GM20431 (cell line): ENCODE data around the gene FOXD4L6.
"Not testable (repeated sequence)": the region's sequence is repeated elsewhere in the genome, so short reads cannot be mapped to it uniquely, and the experiment has no call there.

Experiments
- in situ Hi-C: fragments of 300-500 bp; cut with MseI, MboI; formaldehyde crosslinking; loops from one replicate; pipeline ENCODE4 v1.15.0; 2020; ENCODE audit warnings: low sequenced_read_pairs; ENCODE audit not compliant: unreplicated experiment

The FOXD4L6 gene

GRCh38 chr9:41128581-41128980, at the start of gene FOXD4L6:
TSS of gene FOXD4L6 (minus strand) at chr9:41128681. CDS start at chr9:41128383, 298 bp downstream.
- in situ Hi-C loops, result not testable (repeated sequence)

GRCh38 chr9:41174994-41175393, 46.5 kb upstream of the FOXD4L6 start:
- in situ Hi-C loops, result not testable (repeated sequence)

GRCh38 chr9:41150116-41150515, 21.6 kb upstream of the FOXD4L6 start:
- in situ Hi-C loops, result not testable (repeated sequence)

- in situ Hi-C loops, result not testable (repeated sequence)
Measured at GRCh38 chr9:41141878-41142277, 13.4 kb upstream of the FOXD4L6 start.

GRCh38 chr9:41126746-41127446, 1.6 kb downstream of the FOXD4L6 start:
- in situ Hi-C loops, result not testable (repeated sequence)

GRCh38 chr9:41125936-41126335, 2.5 kb downstream of the FOXD4L6 start:
- in situ Hi-C loops, result not testable (repeated sequence)

- in situ Hi-C loops, result not testable (repeated sequence)
Measured at GRCh38 chr9:41125109-41125658, 3.3 kb downstream of the FOXD4L6 start.

GRCh38 chr9:41124250-41125108, 4.0 kb downstream of the FOXD4L6 start:
- in situ Hi-C loops, result not testable (repeated sequence)

- in situ Hi-C loops, result not testable (repeated sequence)
Measured at GRCh38 chr9:41123812-41124211, 4.7 kb downstream of the FOXD4L6 start.

- in situ Hi-C loops, result not testable (repeated sequence)
Measured at GRCh38 chr9:41123396-41123795, 5.1 kb downstream of the FOXD4L6 start.

- in situ Hi-C loops, result not testable (repeated sequence)
Measured at GRCh38 chr9:41120696-41121095, 7.8 kb downstream of the FOXD4L6 start.

GRCh38 chr9:41119719-41120118, 8.8 kb downstream of the FOXD4L6 start:
- in situ Hi-C loops, result not testable (repeated sequence)

GRCh38 chr9:41119311-41119710, 9.2 kb downstream of the FOXD4L6 start:
- in situ Hi-C loops, result not testable (repeated sequence)

- in situ Hi-C loops, result not testable (repeated sequence)
Measured at GRCh38 chr9:41113348-41113747, 15.1 kb downstream of the FOXD4L6 start.

- in situ Hi-C loops, result not testable (repeated sequence)
Measured at GRCh38 chr9:41111414-41111813, 17.1 kb downstream of the FOXD4L6 start.

GRCh38 chr9:41110913-41111312, 17.6 kb downstream of the FOXD4L6 start:
- in situ Hi-C loops, result not testable (repeated sequence)

GRCh38 chr9:41109253-41109652, 19.2 kb downstream of the FOXD4L6 start:
- in situ Hi-C loops, result not testable (repeated sequence)

GRCh38 chr9:41108816-41109215, 19.7 kb downstream of the FOXD4L6 start:
- in situ Hi-C loops, result not testable (repeated sequence)

- in situ Hi-C loops, result not testable (repeated sequence)
Measured at GRCh38 chr9:41106472-41107116, 21.9 kb downstream of the FOXD4L6 start.

- in situ Hi-C loops, result not testable (repeated sequence)
Measured at GRCh38 chr9:41105557-41106253, 22.8 kb downstream of the FOXD4L6 start.
